GM12865 (cell line): ENCODE results near the gene MXD3.
A peak's percentile ranks its signal among the peaks of the same experiment; 100 is the strongest.

Experiments
- DNase-seq: peaks from one replicate; pipeline ENCODE4 v3.0.0; 2010; ENCODE audit warnings: low read depth
- H3K4me3 ChIP-seq: 2 replicates; pipeline ENCODE4 v1.5.1; 2011; ENCODE audit warnings: mild to moderate bottlenecking, low read depth, low read length, control low read depth
- TF ChIP-seq, protein P1 (sequence below): IDR thresholded peaks from 2 replicates; pipeline ENCODE4 v1.5.1; 2011; ENCODE audit warnings: low read length, control low read depth, low read depth, inconsistent platforms; ENCODE audit not compliant: insufficient read depth; ENCODE audit errors: missing control alignments

MXD3 gene

DNA sequence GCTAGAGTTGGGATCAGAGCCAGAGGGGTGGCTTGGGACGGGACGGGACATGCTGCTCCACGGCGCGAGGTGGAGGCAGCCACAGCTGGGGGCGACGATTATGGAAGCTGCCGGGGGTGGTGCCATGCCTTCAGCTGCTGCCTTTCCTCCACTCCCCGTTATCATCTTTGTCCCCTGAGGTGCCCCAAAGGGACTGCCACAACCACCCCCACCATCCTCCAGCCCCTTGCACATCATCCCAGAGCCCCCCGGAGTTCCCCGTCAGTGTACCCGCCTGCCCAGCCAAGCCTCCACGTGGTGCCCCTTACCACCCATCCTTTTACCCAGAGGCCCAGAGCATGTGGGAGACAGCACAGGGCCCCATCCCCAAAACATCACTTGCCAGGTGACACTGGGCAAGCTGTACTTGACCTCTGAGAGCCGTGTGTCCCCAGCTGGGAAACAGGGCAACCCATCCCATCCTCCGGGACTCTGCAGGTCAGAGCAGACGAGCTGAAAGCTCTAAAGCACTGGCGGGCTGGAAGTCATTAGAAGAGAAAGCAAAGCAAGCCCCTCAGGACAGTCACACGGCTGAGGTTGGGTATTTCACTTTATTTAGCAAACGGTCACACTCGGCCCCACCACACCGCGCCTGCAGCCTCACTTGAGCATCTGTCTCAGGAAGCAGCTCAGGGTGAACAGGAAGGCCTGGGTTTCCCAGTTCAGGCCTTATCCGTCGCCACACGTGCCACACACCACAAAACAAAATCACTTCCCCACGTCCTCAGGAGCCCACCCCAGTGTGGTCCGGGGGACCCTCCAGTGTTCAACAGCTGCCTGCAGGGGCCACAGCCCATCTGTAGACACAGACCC, 19.5 kb upstream of the MXD3 start:
- TF ChIP-seq, protein P1, sequence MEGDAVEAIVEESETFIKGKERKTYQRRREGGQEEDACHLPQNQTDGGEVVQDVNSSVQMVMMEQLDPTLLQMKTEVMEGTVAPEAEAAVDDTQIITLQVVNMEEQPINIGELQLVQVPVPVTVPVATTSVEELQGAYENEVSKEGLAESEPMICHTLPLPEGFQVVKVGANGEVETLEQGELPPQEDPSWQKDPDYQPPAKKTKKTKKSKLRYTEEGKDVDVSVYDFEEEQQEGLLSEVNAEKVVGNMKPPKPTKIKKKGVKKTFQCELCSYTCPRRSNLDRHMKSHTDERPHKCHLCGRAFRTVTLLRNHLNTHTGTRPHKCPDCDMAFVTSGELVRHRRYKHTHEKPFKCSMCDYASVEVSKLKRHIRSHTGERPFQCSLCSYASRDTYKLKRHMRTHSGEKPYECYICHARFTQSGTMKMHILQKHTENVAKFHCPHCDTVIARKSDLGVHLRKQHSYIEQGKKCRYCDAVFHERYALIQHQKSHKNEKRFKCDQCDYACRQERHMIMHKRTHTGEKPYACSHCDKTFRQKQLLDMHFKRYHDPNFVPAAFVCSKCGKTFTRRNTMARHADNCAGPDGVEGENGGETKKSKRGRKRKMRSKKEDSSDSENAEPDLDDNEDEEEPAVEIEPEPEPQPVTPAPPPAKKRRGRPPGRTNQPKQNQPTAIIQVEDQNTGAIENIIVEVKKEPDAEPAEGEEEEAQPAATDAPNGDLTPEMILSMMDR: no peak
- DNase-seq: no peak
- no peak overlapping the region for H3K4me3 ChIP-seq

DNA sequence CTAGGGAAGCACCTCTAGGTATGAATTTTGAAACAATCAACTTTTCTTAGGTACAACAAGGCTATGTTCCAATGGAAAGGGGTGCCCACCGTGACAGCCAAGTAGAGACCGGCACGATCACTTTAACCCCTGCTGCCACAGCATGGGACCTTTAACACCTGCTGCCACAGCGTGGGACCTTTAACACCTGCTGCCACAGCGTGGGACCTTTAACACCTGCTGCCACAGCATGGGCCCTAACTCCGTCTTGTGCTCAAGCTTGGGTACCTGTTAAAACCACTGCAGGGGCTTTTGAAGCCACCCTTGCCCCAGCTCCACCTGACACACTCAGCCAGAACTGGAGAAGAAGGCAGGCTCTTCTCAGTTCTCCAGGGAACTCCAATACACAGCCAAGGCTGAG, 18.2 kb upstream of the MXD3 start:
- TF ChIP-seq, protein P1: no peak

DNA sequence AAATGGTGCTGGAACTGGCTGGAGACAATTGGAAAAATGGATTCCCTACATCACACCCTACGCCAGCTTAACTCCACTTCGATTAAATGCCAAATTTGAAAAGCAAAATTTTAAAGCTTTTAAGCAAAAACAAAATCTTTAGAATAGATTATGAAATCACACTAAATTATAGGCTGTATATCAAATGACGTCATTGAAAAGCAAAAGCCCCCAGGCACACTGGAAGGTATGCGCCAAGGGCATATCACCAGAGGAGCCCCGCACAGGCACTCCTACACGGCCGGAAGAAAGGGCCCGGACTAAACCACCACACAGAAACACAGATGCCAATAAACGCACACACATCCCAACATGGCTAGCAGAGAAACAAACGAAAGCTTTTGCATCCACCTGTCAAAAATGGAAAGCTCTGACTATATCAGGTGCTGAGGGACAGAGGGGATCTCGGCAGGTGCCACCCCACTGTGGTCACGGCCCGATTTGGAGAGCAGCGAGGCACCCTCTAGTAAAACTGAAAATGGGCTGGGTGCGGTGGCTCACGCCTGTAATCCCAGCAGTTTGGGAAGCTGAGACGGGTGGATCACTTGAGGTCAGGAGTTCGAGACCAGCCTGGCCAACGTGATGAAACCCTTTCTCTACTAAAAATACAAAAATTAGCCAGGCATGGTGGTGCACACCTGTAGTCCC, 17.0 kb upstream of the MXD3 start:
- H3K4me3 ChIP-seq: no peak overlapping the region
- TF ChIP-seq, protein P1: no peak
- no peak for DNase-seq

More for the DNA sequence above, 18.2 kb upstream of the MXD3 start:
- no peak for DNase-seq
- no peak overlapping the region for H3K4me3 ChIP-seq

DNA sequence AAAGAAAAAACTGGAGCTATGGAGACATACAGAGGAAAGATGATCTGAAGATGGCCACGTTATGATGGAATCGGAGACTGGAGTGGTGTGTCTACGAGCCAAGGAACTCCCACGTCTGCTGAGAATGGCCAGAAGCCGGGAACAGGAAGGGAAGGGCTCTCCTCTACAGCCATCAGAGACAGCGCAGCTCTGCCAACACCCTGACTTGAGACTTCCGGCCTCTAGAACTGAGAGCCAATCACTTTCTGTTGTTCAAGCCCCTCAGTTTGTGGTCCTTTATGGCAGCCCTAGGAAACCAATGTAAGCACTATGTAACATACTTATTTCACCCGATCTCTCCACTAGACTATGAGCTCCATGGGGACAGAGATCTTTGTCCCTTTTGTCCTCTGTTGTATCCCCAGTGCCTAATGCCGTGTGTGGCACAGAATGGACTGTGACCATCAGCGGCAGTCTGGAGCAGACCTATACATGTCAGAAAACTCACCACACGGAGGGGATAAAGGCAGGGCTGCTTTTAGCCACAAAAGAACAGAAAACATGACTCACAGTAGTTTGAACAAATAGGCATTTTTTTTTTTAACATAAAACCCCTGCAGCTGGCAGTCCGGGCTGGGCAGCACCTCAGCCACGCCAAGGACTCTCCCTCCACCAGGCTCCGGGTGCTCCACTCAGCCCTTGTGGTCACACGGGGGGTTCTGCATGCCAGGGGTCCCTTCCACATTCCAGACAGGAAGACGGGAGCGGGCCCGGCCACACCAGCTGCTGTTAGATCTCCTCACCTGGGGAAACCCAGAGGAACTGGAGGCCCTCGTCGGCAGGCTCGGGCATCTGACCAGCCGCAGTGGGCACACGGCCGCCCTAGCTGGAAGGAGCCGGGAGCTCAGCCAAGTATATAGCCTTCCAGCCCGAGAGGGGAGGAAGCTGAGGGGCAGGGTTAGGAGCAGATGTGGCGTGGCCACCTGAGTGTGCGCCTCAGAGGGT, 16.1 kb upstream of the MXD3 start:
- DNase-seq: no peak
- H3K4me3 ChIP-seq: no peak overlapping the region
- TF ChIP-seq, protein P1: no peak

DNA sequence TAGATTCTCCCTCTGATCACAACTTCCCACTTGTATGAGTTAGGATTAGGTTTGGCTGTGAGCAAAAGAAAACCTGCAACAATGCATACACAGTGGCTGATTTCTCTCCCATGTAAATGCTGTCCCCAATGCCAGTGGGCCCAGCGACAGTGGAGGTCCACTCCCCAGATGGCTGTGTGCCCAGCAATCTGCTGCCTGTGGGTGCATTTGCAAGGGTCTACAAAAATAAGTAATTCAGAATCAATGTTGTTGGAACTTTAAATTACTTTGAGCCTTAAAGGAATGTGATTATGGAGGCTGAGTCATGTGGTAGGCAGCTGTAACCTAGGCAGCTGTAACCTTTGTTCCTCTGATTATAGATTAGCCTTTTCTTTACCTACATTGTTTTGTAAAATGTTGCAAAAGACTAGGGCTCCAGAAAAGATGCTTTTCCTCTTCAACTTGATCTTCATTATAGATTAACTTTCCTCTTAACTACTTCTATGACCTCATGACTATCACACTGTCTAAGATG, 14.2 kb upstream of the MXD3 start:
- H3K4me3 ChIP-seq: no peak overlapping the region
- DNase-seq: no peak
- TF ChIP-seq, protein P1: no peak

DNA sequence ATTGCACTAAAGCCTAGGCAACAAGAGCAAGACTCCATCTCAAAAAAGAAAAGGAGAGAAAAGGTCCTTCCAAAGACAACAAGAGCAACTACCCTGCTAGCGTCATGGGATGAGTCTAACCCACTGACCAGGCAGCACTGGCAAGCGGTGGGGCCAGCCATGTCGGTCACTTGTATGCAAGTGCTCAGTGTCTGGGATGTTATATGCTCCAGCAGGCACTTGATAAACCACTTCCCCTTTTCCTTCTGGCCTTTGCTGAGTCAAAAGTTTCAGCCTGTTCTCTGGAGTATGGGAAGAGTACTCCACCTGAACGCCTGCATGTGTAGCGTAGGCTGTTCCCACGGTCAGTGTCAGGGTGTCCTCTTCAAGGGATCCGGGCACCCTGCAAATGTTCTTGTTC, 9.2 kb upstream of the MXD3 start:
- no peak overlapping the region for H3K4me3 ChIP-seq
- TF ChIP-seq, protein P1: no peak
- peak; percentile 28 for DNase-seq
